ENCODE data around the gene PAK1IP1.

DNA sequence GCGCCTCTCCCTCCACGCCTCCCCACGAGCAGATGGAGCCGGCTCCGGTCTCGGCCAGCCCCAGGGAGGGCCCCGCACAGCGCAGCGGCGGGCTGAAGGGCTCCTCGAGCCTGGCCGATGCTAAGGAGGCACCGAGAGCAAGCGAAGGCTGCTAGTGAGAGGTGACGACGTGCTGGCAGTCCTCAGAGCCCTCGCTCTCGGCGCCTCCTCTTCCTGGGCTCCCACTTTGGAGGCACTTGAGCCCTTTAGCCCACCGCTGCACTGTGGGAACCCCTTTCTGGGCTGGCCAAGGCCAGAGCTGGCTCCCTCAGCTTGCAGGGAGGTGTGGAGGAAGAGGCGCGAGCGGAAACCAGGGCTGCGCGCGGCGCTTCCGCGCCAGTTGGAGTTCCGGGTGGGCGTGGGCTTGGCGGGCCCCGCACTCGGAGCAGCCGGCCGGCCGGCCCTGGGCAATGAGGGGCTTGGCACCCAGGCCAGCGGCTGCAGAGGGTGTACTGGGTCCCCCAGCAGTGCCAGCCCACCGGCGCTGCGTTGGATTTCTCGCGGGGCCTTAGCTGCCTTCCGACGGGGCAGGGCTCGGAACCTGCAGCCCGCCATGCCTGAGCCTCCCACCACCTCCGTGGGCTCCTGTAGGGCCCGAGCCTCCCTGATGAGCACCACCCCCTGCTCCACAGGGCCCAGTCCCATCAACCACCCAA is 25.6 kb downstream of the PAK1IP1 start:
- no peak for TF ChIP-seq EP300 (conservative IDR thresholded peaks at IDR 0.05; ENCODE audit: poor library complexity, severe bottlenecking)
- TF ChIP-seq, protein P1, sequence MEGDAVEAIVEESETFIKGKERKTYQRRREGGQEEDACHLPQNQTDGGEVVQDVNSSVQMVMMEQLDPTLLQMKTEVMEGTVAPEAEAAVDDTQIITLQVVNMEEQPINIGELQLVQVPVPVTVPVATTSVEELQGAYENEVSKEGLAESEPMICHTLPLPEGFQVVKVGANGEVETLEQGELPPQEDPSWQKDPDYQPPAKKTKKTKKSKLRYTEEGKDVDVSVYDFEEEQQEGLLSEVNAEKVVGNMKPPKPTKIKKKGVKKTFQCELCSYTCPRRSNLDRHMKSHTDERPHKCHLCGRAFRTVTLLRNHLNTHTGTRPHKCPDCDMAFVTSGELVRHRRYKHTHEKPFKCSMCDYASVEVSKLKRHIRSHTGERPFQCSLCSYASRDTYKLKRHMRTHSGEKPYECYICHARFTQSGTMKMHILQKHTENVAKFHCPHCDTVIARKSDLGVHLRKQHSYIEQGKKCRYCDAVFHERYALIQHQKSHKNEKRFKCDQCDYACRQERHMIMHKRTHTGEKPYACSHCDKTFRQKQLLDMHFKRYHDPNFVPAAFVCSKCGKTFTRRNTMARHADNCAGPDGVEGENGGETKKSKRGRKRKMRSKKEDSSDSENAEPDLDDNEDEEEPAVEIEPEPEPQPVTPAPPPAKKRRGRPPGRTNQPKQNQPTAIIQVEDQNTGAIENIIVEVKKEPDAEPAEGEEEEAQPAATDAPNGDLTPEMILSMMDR (IDR thresholded peaks at IDR 0.05; ENCODE audit: poor library complexity, severe bottlenecking), result no peak
- TF ChIP-seq POLR2AphosphoS5 (IDR thresholded peaks at IDR 0.05), result no peak
- no peak for TF ChIP-seq REST (IDR thresholded peaks at IDR 0.05; ENCODE audit: borderline replicate concordance)
- no peak for TF ChIP-seq MXI1 (conservative IDR thresholded peaks at IDR 0.05; ENCODE audit: poor library complexity, severe bottlenecking)

Measured in neural cell (in vitro differentiated cells).